Cardiac muscle cell (in vitro differentiated cells and primary cell): Measurements from ENCODE around the gene POC1B. TPM values are rescaled to one million over a fixed set of nuclear protein-coding genes. Genes with fewer than 3 reads are reported as not detected.

Experiments
- DNase-seq, 2 donors: peaks; one replicate each; pipeline versions ENCODE4 v3.0.0 to v3.0.0-alpha.2; 2010 to 2017; ENCODE audit warnings: low read depth in 1 of 2, low spot score in 1 of 2
- H3K27ac ChIP-seq: fragments of 200-600 bp; sonication (generic); 2 replicates; pipeline ENCODE4 v1.5.1; 2016
- H3K27me3 ChIP-seq: fragments of 200-600 bp; sonication (generic); 2 replicates; pipeline ENCODE4 v1.6.0; 2016; ENCODE audit warnings: control low read depth
- H3K36me3 ChIP-seq: fragments of 200-600 bp; sonication (generic); 2 replicates; pipeline ENCODE4 v1.5.1; 2016; ENCODE audit warnings: control low read depth
- H3K4me1 ChIP-seq: fragments of 200-600 bp; sonication (generic); 2 replicates; pipeline ENCODE4 v1.8.1; 2017; ENCODE audit warnings: low read depth, mild to moderate bottlenecking, mixed run types
- H3K4me3 ChIP-seq: fragments of 200-600 bp; sonication (generic); 2 replicates; pipeline ENCODE4 v1.5.1; 2016; ENCODE audit warnings: mild to moderate bottlenecking
- H3K9me3 ChIP-seq: fragments of 200-600 bp; sonication (generic); 2 replicates; pipeline ENCODE4 v1.5.1; 2017; ENCODE audit warnings: low read depth, mild to moderate bottlenecking, control low read depth
- CTCF ChIP-seq: IDR thresholded peaks from 2 replicates; pipeline ENCODE4 v1.5.1; 2012; ENCODE audit warnings: low read depth, mild to moderate bottlenecking, low read length
- polyA plus RNA-seq: library from polyadenylated mRNA; unstranded; fragments of >200 nt; fragmentation: Nextera tagmentation; extraction: Ambion mirVana; gene quantifications from 2 replicates; pipeline ENCODE4 v1.2.1, GENCODE V29; 2016
- total RNA-seq: library from RNA; depleted of rRNA; stranded (reverse); fragments of >200 nt; gene quantifications from 2 replicates; pipeline ENCODE4 v1.2.3, GENCODE V29; 2016

POC1B gene
- total and polyA plus RNA-seq, 2 experiments from 2014 or later = 12.8 to 16.1 TPM

DNA sequence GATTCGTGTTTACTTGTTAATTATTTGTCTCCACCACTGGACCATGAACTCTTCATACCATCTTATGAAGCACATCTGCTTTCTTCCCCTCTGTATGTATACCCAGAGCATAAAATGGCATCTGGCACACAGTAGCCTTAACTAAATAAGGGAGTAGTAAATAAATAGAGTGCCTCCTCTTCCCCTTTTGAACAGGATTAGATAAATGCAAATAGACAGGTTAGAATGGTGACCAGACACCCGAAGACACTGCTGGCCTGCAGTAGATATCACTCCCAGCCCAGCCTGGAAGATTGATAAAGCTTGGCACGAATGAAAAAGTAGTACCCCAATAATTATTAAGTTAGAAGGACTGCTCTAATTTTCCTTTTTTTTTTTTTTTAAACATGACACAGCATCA lies 8.1 kb downstream of the POC1B start:
- Histone ChIP-seq H3K9me3 (no peaks in the 10 kb centered on the region), H3K36me3 (no peaks in the 10 kb centered on the region), H3K27ac (no peak overlapping the region), H3K27me3 (no peaks in the 10 kb centered on the region), H3K4me3 (no peak overlapping the region), H3K4me1 (no peaks in the 10 kb centered on the region)
- no peak for TF ChIP-seq CTCF
- DNase-seq = no peak

DNA sequence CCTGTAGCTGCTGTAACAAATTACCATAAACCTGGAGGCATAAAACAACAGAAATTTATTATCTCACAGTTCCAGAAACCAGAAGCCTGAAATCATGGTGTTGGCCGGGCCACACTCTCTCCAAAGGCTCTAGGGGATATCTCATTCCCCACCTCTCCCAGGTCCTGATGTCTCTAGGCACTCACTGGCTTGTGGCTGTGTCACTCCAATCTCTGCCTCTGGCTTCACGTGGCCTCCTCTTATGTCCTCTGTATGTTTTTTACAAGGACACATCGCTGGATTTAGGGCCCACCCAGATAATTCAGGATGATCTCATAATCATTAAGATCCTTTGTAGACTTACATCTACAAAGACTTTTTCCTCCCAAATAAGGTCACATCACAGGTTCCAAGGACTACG lies 9.2 kb downstream of the POC1B start:
- Histone ChIP-seq H3K27ac (no peak overlapping the region), H3K27me3 (no peaks in the 10 kb centered on the region), H3K4me3 (no peak overlapping the region), H3K36me3 (no peaks in the 10 kb centered on the region), H3K9me3 (no peaks in the 10 kb centered on the region), H3K4me1 (no peaks in the 10 kb centered on the region)
- TF ChIP-seq CTCF = no peak
- no peak for DNase-seq

GRCh38 chr12:89514751-89515150 lies 11.1 kb downstream of the POC1B start:
- Histone ChIP-seq H3K4me3 (no peak overlapping the region), H3K4me1 (no peaks in the 10 kb centered on the region), H3K9me3 (no peaks in the 10 kb centered on the region), H3K27me3 (no peaks in the 10 kb centered on the region), H3K36me3 (no peaks in the 10 kb centered on the region), H3K27ac (no peak overlapping the region)
- DNase-seq = no peak
- TF ChIP-seq CTCF = no peak

DNA sequence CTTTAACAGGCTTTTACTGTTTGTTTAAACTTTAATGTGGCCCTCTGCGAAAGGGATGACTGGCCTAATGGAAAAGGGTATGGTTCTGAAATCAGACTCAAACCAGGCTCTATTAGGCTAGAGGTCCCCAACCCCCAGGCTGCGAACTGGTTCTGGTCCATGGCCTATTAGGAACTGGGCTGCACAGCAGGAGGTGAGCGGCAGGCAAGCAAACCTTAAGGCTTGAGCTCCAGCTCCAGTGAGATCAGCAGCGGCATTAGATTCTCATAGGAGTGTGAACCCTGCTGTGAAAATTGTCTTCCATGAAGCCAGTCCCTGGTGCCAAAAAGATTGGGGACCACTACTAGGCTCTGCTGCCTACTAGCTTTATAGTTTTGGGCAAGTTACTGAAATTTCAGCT lies 12.3 kb downstream of the POC1B start:
- no peak for DNase-seq
- no peaks in the 10 kb centered on the region for H3K36me3 ChIP-seq
- H3K9me3 ChIP-seq = no peaks in the 10 kb centered on the region
- no peaks in the 10 kb centered on the region for H3K27me3 ChIP-seq
- H3K27ac ChIP-seq = no peak overlapping the region
- H3K4me1 ChIP-seq = no peaks in the 10 kb centered on the region
- no peak overlapping the region for H3K4me3 ChIP-seq
- TF ChIP-seq CTCF = no peak

GRCh38 chr12:89507015-89507824 lies 18.6 kb downstream of the POC1B start:
- DNase-seq = no peak
- TF ChIP-seq CTCF = no peak
- H3K27ac ChIP-seq = no peak overlapping the region
- no peaks in the 10 kb centered on the region for H3K36me3 ChIP-seq
- no peaks in the 10 kb centered on the region for H3K4me1 ChIP-seq
- H3K4me3 ChIP-seq = no peak overlapping the region
- no peaks in the 10 kb centered on the region for H3K9me3 ChIP-seq
- no peaks in the 10 kb centered on the region for H3K27me3 ChIP-seq
